OCI-LY7 (cell line): Measurements from ENCODE around the gene MRPL41.

Experiments
- CTCF ChIP-seq: fragments of 200-600 bp; sonication (generic); conservative IDR thresholded peaks from 2 replicates; pipeline ENCODE4 v1.5.1; 2014; ENCODE audit warnings: mild to moderate bottlenecking, antibody characterized with exemption, low read length, moderate library complexity, mixed read lengths
- EZH2phosphoT487 ChIP-seq: fragments of 200-600 bp; sonication (generic); IDR thresholded peaks from 2 replicates; pipeline ENCODE4 v1.6.1; 2018; ENCODE audit warnings: low read depth, borderline replicate concordance, mild to moderate bottlenecking, mixed run types, antibody characterized with exemption, low read length, moderate library complexity, mixed read lengths

DNA sequence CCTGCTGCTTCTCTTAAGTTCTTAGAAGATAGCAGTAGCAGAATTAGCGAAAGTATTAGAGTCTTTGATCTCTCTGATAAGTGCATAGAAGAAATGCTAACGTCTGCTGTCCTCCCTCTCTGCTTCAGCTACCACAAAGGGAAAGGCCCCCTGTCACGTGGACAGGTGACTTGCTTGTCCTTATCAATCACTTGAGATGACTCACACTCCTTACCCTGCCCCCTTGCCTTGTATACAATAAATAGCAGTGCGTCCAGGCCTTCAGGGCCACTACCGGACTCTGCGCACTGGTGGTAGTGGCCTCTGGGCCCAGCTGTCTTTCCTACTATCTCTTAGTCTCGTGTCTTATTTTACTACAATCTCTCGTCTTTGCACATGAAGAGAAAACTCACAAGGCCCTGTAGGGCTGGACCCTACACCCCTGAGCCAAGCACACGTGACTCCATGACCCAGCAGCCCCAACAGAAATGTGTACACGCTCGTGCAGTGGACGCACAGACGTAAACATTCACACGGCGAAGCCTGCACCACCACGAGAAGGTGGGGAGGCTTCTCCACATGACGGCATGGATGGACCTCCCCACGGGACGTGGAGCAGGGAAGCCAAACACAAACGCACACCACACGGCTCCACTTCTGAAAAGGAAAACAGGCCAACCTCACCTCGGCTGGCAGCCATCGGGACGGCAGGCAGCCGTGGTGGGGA lies 39.8 kb upstream of the MRPL41 start:
- TF ChIP-seq CTCF (no peak), EZH2phosphoT487 (no peak)
